ENCODE results near the gene IQSEC1. TPM values are rescaled to one million over a fixed set of nuclear protein-coding genes. Genes with fewer than 3 reads are reported as not detected.

The IQSEC1 gene
- total and polyA plus RNA-seq, 9 of the 15 experiments (the other 6 are each of a cell fraction or from before 2014, with no cell fraction given) = 0.56 to 39.0 (median 6.8) TPM

- TF ChIP-seq, protein P1, sequence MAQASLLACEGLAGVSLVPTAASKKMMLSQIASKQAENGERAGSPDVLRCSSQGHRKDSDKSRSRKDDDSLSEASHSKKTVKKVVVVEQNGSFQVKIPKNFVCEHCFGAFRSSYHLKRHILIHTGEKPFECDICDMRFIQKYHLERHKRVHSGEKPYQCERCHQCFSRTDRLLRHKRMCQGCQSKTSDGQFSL (CRISPR knock-in tag; IDR thresholded peaks at IDR 0.05) = no peak
- TF ChIP-seq, protein P1 (tag; IDR thresholded peaks at IDR 0.05) = no peak
- no peak for TF ChIP-seq HDAC6 (IDR thresholded peaks at IDR 0.05; ENCODE audit: low read depth, low read length)
- TF ChIP-seq, protein P2, sequence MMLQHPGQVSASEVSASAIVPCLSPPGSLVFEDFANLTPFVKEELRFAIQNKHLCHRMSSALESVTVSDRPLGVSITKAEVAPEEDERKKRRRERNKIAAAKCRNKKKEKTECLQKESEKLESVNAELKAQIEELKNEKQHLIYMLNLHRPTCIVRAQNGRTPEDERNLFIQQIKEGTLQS (IDR thresholded peaks at IDR 0.05) = no peak
- TF ChIP-seq, protein P2 (CRISPR knock-in tag; conservative IDR thresholded peaks at IDR 0.05) = no peak
- TF ChIP-seq SNRNP70 (optimal IDR thresholded peaks at IDR 0.05; ENCODE audit: low read depth, low read length) = no peak
- no peak for TF ChIP-seq NFIX (CRISPR knock-in tag; IDR thresholded peaks at IDR 0.05; ENCODE audit: low read depth)
- TF ChIP-seq ZNF551 (CRISPR knock-in tag; IDR thresholded peaks at IDR 0.05) = no peak
- TF ChIP-seq TGIF2 (CRISPR knock-in tag; IDR thresholded peaks at IDR 0.05) = no peak
- TF ChIP-seq CEBPG (CRISPR knock-in tag; IDR thresholded peaks at IDR 0.05) = no peak
- TF ChIP-seq CEBPG (tag; conservative IDR thresholded peaks at IDR 0.05 in 1 of 2, IDR thresholded peaks at IDR 0.05 in 1 of 2) = no peak
Measured at GRCh38 chr3:12941495-12942023, 131.7 kb downstream of the IQSEC1 start (continued).
